GM18520 (cell line): ENCODE data around the gene SETD1A.

Source experiments
- ATAC-seq: cut with Tn5 transposase; IDR thresholded peaks from one replicate; pipeline ENCODE4 v1.9.1; 2021; ENCODE audit not compliant: unreplicated experiment

Gene SETD1A

GRCh38 chr16:30996985-30997724, 39.6 kb downstream of the SETD1A start:
- ATAC-seq, result no peak

- no peak for ATAC-seq
Measured at GRCh38 chr16:30997725-30998711, 40.5 kb downstream of the SETD1A start.

GRCh38 chr16:30998852-30999761, 41.6 kb downstream of the SETD1A start:
- no peak for ATAC-seq

GRCh38 chr16:31000671-31001382, 43.3 kb downstream of the SETD1A start:
- no peak for ATAC-seq

GRCh38 chr16:31001507-31002249, 44.1 kb downstream of the SETD1A start:
- ATAC-seq, result no peak

GRCh38 chr16:31002250-31002700, 44.7 kb downstream of the SETD1A start:
- ATAC-seq, result no peak

GRCh38 chr16:31002862-31003341, 45.3 kb downstream of the SETD1A start:
- ATAC-seq, result no peak

- ATAC-seq, result no peak
Measured at GRCh38 chr16:31003744-31004143, 46.2 kb downstream of the SETD1A start.

- no peak for ATAC-seq
Measured at GRCh38 chr16:31004658-31005057, 47.1 kb downstream of the SETD1A start.

- ATAC-seq, result no peak
Measured at GRCh38 chr16:31005350-31006085, 48.0 kb downstream of the SETD1A start.

- no peak for ATAC-seq
Measured at GRCh38 chr16:31006086-31006385, 48.5 kb downstream of the SETD1A start.

GRCh38 chr16:31006589-31006988, 49.0 kb downstream of the SETD1A start:
- no peak for ATAC-seq

GRCh38 chr16:31007684-31008083, 50.1 kb downstream of the SETD1A start:
- no peak for ATAC-seq

- ATAC-seq, result no peak
Measured at GRCh38 chr16:31008149-31008548, 50.6 kb downstream of the SETD1A start.

- no peak for ATAC-seq
Measured at GRCh38 chr16:31008551-31008950, 51.0 kb downstream of the SETD1A start.

GRCh38 chr16:31009120-31009519, 51.6 kb downstream of the SETD1A start:
- no peak for ATAC-seq

GRCh38 chr16:31009894-31010584, 52.5 kb downstream of the SETD1A start:
- ATAC-seq, result no peak

GRCh38 chr16:31010585-31011325, 53.2 kb downstream of the SETD1A start, which contains the start of gene STX1B:
Gene STX1B (minus strand): TSS chr16:31010638. CDS start chr16:31010396, 242 bp downstream.
- ATAC-seq, result no peak
